Kasumi-1 (cell line): ENCODE measurements around the gene APOBR.
"Not testable (repeated sequence)": the region's sequence is repeated elsewhere in the genome, so short reads cannot be mapped to it uniquely, and the experiment has no call there.

Experiments
- DNase-seq, 2 experiments: peaks; one replicate each; lab custom pipeline; 2025; lab: John Stamatoyannopoulos, UW

The APOBR gene

GRCh38 chr16:28497861-28498599, 3.6 kb downstream of the APOBR start:
- no peak for DNase-seq

GRCh38 chr16:28498666-28499381, 4.4 kb downstream of the APOBR start:
- DNase-seq: no peak

- no peak for DNase-seq
Observed at GRCh38 chr16:28499854-28500253, 5.4 kb downstream of the APOBR start.

DNA sequence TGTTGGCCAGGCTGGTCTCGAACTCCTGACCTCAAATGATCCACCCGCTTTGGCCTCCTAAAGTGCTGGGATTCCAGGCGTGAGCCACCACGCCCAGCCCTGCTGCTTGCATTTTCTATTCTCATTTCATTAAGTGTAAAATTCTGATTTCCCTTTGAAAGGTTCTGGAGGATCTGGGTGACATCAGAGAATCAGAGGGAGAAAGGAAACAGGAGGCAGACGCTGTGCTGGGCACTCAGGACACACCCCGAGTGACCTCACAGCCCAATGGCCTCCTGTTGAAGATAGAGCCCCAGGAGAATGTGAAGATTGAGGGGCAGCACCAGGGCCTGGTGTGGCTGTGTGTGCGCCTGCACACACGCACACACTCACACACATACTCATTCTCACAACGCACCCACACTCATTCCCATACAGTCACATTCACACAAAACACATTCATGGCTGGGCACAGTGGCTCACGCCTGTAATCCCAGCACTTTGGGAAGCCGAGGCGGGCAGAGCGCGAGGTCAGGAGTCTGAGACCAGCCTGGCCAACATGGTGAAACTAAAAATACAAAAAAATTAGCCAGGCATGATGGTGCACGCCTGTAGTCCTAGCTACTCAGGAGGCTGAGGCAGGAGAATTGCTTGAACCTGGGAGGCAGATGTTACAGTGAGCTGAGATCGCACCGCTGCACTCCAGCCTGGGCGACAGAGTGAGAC, 6.2 kb downstream of the APOBR start:
- not testable (repeated sequence) for DNase-seq

- DNase-seq: no peak
Observed at GRCh38 chr16:28501258-28502232, 7.1 kb downstream of the APOBR start.

DNA sequence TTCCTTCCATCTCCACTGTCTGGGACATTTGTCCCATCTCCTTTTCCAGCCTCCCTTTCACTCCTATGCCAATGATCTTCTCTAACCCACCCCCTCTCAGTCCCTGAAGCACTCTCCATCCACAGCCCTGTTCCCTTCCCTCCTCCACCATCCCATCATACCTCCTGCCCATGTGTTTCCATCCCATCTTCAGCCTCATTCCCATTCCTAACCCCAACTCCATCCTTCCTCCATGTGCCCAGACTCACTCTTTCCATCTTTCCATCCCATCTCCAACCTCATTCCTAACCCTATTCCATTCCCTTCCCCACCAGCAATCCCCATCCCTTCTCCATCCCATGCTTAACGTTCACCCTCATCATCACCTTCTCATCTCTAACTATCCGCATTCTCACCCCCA, 7.8 kb downstream of the APOBR start:
- no peak for DNase-seq

DNA sequence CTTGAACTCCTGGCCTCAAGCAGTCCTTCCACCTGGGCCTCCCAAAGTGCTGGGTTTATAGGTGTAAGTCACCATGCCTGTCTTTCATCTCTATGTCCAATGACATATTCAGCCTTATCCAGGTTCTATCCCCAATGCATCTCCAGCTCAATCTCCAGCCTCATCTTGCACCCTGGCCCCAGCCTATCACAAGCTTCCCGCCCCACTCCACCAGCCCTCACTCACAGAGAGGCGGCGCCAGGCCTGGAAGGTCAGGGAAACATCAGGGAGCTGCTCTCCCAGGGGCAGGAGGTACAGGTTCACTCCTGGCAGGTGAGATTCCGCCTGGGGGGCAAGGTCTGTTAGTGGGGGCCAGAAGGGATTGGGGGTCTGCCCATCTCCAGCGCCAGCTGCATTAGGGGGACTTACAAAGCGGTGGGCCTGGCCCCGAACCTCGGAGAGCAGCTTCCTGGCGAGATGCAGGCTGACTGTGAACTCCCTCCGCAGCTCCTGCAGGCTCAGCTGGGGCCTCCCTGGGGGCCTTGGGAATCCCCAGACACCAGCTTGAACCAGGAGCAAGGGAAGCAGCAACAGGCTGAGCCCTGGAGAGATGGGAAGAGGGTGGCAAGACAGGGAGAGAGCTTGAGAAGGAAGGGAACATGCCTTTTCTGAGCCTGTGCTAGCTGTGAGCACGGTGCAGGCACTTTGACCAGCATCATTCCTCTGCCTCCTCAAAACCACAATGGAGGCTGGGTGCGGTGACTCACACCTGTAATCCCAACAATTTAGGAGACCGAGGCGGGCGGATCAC, 9.2 kb downstream of the APOBR start:
- no peak for DNase-seq

- DNase-seq: no peak
Observed at GRCh38 chr16:28504707-28505404, 10.4 kb downstream of the APOBR start.

- no peak for DNase-seq
Observed at GRCh38 chr16:28505489-28506137, 11.2 kb downstream of the APOBR start.

GRCh38 chr16:28511031-28511430, 16.6 kb downstream of the APOBR start:
- DNase-seq: no peak

DNA sequence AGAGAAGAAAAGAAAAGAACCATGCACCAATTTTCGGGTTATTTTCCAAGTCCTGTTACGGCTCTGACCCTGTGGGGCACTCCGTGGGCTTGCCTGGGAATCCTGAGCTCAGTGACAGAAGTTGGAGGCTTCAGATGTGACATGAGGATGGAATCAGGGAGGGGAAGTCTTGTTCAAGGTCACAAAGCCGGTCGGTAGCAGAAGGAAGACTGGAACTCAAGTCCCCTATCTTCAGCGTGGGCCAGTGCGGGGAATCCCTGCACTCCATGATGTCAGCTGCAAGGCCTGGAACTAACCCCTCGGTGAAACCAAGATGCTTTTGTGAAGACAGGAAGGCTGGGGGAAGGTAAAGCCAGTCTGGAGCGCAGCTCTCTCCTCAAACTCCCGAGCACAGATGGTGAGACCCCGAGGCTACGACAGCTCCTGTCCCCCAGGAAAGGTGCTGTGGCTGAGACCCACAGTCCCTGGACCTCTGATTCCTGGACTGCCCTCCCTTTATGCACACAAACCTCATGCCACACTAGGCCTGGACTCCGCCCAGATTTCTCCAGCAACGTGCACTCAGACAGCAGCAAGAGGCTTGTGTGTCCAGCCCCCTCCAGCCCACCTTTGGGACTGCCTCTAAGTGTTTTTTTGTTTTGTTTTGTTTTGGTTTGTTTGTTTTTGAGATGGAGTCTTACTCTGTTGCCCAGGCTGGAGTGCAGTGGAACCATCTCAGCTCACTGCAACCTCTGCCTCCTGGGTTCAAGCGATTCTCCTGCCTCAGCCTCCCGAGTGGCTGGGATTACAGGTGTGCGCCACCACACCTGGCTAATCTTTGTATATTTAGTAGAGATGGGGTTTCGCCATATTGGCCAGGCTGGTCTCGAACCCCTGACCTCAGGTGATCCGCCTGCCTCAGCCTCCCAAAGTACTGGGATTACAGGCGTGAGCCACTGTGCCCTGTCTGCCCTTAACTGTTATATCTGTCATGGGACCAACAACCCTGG, 17.7 kb downstream of the APOBR start:
- no peak for DNase-seq

DNA sequence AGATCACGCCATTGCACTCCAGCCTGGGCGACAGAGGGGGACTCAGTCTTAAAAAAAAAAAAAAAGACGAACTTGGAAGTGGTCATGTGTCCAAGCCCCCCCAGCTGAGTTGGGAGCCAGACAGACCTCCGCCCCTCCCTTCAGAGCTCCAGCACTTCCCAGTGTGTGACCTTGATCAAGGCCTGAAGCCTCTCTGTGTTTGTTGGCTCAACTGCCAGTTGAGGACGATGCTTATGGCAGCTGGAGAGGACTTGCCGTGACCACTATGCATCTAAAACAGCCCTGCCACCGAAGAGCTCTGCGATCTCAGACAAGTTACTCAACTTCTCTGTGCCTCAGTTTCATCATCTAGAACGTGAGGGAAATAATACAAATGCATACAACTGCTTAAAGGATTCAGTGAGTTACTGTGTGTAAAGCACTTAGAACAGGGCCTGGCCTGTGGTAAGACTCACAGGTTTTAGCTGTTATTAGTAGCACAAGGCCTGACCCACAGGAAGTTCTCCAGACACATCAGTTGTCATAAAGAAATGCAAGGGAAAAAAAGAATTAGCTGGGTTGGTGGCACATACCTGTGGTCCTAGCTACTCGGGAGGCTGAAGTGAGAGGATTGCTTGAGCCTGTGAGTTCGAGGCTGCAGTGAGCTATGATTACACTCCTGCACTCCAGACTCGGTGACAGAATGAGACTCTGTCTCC, 19.2 kb downstream of the APOBR start:
- DNase-seq: no peak

GRCh38 chr16:28514246-28514645, 19.8 kb downstream of the APOBR start:
- DNase-seq: no peak

- DNase-seq: no peak
Observed at GRCh38 chr16:28520672-28521071, 26.2 kb downstream of the APOBR start.

DNA sequence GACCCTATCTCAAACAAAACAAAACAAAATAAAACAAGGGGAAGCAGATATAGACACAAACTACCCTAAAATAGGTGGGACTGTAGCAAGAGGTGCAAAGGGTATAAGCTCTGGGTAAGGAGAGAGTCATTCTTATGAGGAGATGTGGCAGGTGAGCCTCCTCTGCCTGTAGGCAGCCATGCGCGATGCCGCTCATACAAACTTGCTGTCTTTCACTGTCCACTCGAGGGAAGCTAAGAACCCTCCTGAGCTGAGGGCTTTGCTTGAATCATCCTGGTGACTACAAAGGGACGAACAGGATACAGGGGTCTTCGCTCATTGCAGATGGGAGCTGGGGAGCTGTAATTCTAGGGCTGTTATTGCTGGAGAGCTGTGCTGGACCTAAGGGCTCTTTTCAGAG, 27.0 kb downstream of the APOBR start:
- DNase-seq: no peak

- no peak for DNase-seq
Observed at GRCh38 chr16:28522792-28523191, 28.3 kb downstream of the APOBR start.

GRCh38 chr16:28524681-28525171, 30.3 kb downstream of the APOBR start:
- no peak for DNase-seq
